A204.1 (cell line): ENCODE data around the gene LDLRAD4.

Experiments used
- FAIRE-seq: peaks from 2 replicates; lab custom pipeline; 2012; peaks lifted over from hg19 to GRCh38; lab: Jason Lieb, UNC

Gene LDLRAD4

DNA sequence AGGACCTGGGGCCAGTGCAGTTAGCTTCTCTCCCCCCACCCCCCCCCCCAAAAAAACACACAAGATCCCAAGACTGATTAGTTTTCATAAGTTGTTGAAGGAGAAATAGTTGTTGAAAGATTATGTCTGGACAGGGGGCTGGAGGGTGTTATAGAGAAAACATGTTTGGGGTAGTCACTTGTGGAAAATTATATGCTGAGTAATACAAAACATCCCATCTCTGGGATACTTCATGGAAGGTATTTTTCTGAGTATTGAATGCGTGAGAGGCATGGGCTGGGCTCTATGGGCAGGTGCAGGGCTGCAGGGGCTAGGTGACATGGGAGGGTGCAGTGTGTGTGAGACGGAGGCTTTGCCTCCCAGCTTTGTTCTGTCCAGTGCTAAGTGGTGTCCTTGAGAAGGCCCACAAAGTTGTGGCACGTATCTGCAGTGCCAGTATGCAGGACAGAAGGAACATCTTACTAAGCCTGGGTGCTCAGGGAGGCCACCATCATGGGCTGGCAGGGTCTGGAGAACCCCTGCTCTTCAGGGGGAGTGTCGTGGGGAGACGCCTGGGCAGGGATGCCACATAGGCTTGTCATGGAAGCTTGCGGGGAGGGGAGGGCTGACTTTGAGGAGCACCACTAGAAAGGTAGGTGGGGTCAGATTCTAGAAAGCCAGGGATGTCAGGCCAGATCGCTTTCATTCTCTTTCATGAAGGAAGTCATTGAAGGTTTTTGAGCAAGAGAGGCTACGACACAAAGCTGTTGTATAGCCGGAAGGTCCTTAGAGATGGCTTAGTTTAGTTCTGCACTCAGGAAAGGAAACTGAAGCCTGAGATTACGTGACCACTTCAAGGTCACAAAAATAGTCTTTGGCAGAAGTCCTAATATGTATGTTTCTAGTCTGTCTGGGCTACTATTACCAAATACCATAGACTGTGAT, 232.0 kb downstream of the LDLRAD4 start:
- FAIRE-seq, result no peak

DNA sequence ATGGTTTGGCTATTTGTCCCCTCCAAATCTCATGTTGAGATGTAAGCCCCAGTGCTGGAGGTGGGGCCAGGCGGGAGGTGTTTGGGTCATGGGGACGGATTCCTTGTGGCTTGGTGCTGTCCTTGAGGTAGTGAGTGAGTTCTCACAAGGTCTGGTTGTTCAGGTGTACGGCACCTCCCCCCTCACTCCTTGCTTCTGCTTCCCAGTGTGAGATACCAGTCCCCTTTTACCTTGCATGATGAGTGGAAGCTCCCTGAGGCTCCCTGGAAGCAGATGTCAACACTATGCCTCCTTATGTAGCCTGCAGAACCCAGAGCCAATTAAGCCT, 232.6 kb downstream of the LDLRAD4 start:
- FAIRE-seq, result no peak

DNA sequence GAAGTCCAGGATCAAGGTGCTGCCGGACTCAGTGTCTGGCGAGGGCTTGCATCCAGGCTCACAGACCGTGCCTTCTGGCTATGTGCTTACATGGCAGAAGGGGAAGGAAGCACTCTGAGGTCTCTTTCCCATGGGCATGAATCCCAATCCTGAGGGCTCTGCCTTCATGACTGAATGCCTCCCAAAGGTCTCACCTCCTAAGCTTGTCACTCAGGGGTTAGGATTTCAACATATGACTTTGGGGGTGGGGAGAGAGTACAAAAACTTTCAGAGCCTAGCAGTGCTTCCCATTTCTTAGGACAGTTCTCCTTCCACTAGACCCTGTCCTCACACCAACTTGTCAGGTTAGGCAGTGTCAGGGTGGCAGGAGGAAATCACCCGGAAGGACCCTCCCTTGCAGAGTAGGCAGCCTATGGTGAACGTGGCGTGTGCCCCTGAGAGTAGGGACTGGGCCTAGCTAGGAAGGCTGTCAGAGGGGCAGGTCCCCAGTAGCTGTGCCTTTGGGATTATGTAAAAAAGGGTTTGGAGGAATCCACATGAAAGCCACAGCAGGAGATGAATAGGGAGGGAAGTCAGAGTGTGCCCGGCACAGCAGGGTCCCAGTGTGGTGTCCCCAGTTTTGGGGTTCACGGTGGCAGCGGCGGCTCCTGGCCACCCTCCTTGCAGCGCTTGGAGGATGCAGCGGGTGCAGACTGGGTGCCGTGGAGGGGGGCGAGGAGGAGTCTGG, 233.3 kb downstream of the LDLRAD4 start:
- FAIRE-seq, result no peak

DNA sequence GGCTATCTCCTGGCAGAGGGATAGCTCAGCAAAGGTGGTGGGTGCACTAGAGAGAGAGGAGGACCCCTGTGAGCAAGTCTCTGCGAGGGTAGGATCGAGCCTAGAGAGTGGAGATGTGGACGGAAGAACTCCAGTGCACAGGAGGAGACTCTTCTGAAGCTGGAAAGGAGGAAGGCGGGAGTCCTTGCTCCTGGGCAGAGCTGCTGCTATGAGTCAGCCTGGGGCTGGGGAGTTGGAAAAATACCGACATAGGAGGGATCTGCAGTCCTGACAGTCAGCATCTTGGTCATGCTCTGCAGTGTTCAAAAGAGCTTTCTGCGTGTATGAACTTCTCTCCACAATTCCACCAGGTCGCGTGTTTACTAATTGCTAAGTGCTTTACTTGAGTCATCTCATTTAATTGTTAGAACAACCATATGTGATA, 233.8 kb downstream of the LDLRAD4 start:
- FAIRE-seq, result no peak

DNA sequence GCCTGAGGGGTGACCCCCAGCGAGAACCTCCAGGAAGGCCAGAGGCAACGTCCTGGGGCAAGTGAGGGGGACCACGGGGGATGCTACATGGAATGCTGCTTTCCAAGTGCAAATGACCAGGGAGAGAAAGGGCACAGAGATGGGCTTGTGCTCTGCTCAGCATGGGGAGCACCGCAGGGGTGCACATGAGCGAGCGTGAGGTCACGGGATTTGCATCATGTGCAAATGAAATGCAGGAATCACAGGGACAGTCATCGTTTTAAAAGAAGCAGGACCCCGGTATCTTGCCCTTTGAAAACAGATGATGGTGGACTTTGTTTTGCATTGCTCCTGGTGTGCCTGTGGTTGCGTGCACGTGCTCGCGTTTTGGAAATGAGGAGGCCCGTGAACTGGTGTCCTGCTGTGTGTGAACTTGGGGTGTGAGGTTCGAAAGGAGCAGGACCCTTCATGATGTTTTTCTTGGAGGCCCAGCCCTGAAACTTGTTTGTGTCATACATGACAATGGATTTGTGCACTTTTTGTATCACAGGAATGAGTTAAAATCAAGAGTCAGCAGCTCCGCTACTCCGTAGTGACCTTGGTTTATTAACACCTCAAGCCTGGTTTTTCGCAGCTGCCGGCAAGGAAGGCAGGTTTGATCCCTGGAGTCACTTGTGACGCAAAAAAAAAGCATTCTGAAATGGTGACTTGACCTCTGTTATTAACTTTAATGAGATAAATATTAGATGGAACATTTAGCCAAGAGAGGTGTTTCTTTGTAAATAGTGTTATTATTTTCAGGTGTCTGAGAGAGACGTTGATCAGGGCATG, 234.5 kb downstream of the LDLRAD4 start:
- FAIRE-seq, result no peak

DNA sequence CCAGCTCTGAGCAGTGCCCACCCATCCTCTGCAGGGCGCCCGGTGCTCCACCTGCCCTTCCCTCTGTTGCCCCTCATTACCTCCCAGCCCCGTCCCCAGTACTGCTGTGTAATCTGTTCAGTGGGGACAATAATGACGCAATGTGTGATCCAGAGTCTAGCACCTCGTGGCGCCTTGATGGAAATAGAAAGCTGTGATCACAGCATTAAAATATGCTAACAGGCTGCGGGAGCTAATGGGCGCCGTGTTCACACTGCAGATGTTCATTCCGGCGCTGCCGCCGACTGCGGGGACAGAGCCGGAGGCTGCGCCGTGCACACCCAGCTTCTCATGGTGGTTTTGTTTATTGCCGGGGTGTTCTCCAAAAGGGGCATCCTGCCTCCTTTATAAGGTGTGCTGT, 235.2 kb downstream of the LDLRAD4 start:
- FAIRE-seq, result no peak

DNA sequence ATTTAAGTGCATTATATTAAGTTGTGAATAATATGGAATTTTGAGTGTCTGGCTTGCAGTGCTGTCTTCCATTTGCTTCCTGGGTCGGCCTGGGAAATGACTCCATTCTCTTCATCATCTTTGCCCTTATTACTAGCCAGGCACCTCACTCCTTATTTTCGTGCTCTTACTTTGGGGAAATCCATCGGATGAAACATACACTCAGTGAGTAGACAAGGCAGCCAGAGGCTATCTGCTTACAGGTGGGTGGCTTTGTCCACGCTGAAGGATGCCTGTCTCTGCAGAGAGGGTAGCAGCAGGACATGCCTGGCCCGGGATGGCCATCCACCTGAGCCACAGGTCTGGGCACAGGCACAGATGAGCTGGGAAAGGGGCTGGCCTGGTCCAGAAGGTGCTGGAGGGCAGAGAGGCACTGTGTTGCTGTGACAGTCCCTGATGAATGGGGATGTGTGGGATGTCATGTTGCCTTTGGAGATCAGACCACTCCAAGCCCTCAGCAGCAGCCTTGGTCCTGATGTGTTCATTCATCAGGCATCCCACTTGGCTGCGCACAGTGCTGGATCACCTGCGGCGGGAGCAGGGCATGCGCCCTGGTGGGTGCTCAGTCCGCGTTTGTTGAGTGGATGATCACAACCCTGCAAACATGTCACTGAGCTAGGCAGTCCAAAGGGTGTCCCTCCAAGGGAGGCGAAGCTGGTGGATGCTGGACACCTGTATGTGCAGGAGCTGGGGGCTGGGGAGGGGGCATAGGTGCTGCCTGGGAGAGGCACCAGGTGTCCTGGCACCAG, 236.0 kb downstream of the LDLRAD4 start:
- no peak for FAIRE-seq

DNA sequence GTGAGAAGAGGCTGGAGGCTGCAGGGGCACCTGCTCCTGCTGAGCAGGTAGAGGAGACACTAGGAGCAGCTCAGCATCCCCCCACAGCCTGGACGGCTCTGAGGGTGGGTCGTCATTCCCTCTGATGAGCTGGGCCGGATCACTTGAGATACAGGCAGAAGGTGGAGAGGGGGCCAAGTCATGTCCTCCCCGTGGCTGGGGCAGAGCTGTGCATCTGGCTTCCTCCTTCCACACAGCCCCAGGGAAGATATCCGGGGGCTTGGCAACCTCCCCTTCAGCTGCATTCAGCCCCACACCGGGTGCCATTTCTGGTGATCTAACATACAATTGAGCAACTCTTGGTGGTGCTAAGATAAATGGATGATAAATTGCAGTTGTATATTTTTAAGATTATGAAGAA, 236.9 kb downstream of the LDLRAD4 start:
- FAIRE-seq, result no peak

DNA sequence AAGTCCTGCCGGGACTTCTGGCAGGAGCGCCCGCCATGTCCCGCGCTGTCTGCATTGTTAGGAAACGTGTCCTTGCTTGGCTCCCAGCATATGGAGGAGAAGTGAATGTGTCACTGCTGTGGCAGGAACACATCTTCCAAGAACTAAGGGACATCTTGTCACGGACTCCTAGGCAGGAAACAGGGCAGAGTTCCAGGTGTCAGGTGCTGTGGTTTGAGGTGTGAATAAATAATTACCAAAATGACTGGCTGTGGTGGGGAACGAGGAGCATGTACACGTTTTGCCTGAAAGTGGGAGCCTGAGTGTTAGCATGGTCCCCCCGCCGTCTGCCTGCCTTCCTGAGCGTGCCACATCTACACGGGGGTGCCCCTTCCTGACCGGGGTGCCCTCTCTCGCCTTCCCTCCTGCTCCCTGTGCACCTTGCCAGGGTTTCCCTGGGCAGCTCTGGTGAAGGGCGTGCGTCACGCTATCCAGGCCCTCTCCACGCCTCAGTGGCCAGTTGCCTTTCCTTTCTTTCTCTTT, 237.5 kb downstream of the LDLRAD4 start:
- no peak for FAIRE-seq

DNA sequence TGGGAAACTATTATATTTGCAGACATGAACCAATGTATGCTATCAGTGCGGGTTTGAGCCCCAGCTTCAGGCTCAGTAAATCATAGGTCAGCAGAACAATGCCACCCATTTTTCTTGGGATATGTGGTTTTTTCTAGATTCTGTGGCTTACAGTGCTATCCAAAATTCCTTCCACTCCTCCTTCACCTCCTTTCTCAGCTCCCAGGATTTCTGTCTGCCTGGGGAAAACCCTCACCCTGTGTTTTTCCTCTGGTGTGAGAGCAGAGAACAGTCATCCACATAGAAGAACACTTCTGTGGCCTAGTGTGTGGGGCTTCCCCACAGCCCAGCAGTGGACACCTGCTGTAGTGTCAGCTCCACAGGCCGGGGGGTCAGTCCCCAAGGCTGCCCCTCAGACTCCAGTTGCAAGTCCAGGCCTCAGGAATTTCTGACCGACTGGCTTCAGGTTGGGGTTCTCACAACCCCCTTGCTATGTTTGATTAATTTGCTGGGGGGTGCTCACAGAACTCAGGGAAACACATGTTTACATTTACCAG, 238.2 kb downstream of the LDLRAD4 start:
- no peak for FAIRE-seq

DNA sequence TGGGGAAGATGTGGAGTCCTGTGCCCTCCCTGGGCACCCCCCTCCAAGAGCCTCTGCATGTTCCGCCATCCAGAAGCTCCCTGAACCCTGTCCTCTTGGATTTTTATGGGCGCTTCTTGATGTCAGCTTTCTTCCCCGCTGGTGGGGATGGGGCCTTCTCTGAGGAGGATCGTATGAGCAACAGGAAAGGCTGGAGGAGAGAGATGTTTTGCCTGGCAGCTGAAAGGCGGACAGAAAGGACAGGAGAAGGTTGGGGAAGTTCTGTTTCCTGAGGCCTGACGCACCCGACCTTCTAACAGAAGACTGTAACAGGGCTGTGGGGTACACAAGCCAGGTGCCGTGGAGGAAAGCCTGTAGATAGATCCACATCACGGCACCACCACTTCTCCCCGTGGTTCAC, 238.8 kb downstream of the LDLRAD4 start:
- FAIRE-seq, result no peak

DNA sequence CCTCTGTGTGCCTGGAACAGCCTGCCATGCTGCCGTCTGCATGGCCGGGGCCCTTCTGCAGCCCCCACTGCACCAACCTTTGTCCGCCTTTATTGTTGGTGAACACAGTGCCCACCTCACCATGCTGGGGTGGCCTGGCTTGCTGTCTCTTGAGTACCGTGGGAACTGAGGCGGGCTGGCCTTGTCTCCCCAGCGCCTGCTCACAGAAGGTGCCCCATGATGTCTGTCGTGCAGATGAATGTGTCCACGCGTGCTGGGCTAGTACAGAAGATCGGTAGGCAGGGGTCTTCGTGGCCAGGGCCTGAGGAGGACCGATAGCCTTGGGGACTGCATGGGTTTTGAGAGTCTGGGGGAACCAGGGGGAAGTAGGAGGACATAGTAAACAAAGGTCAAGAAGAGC, 242.4 kb downstream of the LDLRAD4 start:
- FAIRE-seq, result no peak

DNA sequence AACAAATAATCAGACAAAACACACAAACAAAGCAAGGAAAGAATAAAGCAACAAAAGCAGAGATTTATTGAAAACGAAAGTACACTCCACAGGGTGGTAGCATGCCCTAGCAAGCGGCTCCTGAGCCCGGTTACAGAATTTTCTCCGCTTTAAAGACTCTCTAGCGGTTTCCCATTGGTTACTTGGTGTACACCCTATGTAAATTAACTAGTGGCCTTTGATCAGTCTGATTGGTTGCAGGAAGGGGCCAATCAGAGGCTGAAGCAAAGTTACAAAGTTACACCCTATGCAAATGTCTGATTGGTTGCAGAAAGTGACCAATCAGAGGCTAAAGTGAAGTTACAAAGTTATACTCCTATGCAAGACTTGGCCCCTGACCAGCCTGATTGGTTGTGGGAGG, 242.9 kb downstream of the LDLRAD4 start:
- FAIRE-seq, result no peak

DNA sequence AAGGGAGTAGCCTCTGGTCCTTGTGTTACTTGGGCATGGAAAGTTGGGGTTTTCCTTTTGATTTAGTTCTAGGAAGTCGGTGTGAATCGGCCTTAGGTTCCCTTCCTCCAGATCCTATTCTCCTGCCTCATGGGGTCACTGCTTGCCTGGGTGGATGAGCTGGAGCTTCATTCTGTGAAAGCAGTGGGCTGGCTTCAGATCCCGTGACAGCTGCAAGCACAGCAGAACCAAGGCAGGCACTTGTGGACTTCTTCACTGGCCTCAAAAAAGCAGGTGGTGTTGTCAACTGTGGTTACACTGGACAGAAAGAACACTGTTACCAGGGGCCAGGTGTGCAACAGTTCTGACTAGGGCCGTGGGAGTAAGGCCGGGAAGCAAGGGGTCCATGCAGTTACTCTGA, 243.4 kb downstream of the LDLRAD4 start:
- no peak for FAIRE-seq

DNA sequence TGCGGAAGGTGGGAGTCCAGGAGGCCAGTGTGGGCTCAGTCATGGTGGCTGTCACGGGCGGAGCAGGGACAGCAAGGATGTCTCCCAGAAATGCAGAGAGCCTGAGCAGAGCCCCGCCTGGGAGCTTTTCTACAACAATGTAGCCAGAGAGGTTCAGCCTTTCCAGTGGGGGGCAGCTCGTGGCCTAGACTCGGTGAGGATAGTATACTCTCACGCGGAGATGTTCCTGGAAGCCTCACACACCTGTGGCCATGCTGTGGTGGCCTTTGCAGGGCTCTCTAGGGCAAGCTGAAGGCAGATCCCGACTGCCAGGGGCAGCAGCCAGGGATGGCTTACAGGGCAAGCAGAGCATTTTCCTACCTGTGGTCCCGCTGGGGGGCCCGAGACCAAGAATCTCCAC, 244.1 kb downstream of the LDLRAD4 start:
- no peak for FAIRE-seq

DNA sequence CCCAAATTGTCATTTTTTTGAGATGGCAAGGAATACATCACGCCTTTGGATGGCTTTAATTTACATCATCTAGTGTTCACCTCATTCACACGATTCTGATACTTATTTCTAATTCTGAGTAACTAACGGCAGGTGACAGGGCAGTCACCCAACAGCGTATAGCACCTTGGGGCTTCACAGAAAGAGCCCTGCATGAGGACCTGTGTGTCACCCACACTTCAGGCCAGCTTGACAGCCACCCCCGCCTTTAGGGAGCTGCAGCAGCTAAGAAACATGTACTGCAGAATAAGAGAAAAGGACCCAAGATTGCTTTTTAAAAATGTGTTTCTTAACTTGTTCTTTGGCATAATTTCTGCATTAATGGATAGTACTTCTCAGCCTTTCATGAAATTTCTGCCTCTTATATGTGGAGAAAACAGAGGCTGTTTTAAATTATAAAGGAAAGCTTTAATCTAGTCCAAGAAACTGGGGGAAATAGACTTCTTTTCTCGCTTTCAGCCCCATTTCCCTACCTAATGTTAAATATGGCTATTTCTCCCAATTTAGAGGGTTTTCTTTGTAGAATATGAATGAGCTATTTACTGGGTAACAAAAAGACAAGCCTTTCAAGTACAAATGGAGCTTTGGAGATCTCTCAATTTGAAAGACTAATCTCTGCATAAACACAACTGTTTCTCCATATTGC, 245.1 kb downstream of the LDLRAD4 start:
- FAIRE-seq, result no peak

DNA sequence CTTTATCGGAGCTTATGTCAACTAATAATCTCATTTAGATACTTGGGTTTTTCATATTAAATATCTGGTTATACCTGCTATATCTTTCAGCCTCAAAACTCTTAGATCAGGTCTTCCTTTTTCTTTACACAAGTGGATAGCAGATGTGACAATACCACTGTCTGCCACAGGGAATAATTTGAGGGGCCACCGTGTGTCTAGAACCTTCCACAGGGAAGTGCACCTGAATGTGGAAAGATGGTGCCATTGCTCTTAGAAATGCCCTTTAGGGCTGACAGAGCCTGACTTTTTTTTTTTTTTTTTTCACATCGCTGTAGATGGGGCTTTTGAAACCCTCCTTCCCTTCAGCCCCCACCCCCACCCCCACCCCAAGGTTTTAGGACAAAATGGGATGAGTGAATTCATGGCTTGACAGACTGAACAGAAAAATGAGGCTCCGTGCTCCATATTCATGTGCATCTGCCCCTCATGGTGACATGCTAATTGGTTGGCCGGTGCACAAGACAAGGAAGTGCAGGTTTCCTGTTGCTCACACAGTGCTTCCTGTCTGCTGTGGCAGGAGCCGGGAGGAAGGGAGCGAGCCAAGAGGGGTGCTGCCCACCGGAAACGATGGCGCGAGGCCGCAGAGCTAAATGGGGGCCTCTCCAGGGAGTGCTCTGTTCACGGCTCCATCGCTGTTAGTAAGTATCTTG, 246.0 kb downstream of the LDLRAD4 start:
- no peak for FAIRE-seq

DNA sequence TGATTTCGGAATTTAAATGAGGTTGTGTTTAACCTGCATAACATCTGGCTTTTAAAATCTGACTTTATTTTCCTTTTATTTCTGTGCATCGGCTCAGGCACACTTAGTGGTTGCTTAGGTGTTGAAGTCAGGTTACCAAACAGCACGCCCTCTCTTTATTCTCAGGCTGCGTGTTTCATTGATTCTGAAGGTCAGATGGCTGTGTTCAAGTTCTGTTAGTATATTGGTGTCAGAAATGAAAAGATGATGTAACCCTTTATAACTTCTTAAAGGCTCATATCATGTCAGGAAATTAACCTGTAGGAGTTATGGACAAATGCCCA, 246.5 kb downstream of the LDLRAD4 start:
- FAIRE-seq, result no peak

DNA sequence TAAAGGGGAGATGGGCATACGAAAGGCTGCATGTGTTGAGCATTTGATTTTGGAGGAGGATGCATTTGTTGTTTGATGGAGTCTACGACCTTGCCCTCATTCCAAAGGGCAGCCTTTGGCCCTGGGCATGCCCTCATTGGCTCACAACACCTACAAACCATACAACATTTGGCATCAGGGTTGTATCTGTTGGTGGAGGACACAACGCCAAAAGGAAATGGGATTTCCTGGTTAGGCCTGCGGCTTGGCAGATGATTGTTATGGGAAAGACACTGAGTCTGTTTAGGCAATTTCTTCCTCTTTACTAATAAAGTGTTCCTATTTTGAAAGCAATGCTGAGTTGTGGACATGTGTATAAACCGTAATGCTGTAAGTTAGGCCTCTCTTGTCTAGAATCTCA, 246.9 kb downstream of the LDLRAD4 start:
- no peak for FAIRE-seq

DNA sequence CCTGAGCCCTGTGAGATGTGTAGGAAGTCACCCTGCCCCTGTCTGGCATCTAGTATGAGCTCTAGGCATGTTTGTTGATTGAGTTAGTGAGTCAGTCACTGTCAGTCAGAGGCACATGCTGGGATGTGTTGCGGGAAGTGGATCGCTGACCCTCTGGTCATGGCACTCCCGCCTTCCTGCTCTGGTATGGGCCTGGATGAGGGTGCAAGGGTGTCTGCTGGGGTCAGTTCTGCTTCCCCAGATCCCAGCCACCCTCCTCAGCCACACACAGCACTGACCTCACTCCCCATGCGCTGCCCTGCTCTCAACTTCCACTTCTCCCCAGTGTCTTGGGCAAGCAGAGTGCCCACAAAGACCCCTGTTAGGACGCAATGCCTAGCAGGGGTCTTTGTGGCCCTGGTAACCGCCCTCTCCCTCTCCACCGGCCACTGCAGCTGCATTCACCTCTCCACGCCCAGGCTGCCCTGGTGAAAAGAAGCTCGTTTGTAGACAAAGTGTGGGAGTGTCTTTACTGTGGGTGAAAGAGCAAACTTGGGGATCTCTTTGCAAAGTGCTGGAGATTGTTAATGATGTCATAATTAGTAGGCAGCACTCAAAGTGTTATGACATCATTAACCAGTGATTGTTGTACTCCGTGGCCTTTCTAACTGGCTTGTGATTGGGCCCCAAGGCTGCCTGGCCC, 252.1 kb downstream of the LDLRAD4 start:
- no peak for FAIRE-seq
